IMR-90 (cell line): ENCODE results near the gene AKAP8L.

Experiments used
- CHD1 ChIP-seq: IDR thresholded peaks from 2 replicates; pipeline ENCODE4 v1.6.1; 2012; ENCODE audit warnings: low read depth, low read length, improper control_type of control experiment
- CTCF ChIP-seq: conservative IDR thresholded peaks from 2 replicates; pipeline ENCODE4 v1.5.1; 2012; ENCODE audit warnings: mild to moderate bottlenecking, low read depth, low read length, improper control_type of control experiment
- MAFK ChIP-seq: IDR thresholded peaks from 2 replicates; pipeline ENCODE4 v1.6.1; 2012; ENCODE audit warnings: low read depth, low read length, improper control_type of control experiment
- POLR2A ChIP-seq: IDR thresholded peaks from 2 replicates; pipeline ENCODE4 v1.6.1; 2012; ENCODE audit warnings: mild to moderate bottlenecking, low read depth, low read length
- SMC3 ChIP-seq: fragments of 150-350 bp; IDR thresholded peaks from 2 replicates; pipeline ENCODE4 v1.6.1; 2016; ENCODE audit warnings: low read depth, mild to moderate bottlenecking, antibody characterized with exemption, low read length, moderate library complexity

- TF ChIP-seq SMC3 (no peak), CTCF (no peak), CHD1 (no peak), POLR2A (no peak), MAFK (no peak)
Measured at GRCh38 chr19:15443325-15443724, 24.5 kb upstream of the AKAP8L start.
